Medulla oblongata (tissue), 1 donor: ENCODE results near the gene PCCA.
"Not testable (repeated sequence)": the region's sequence is repeated elsewhere in the genome, so short reads cannot be mapped to it uniquely, and the experiment has no call there.

Source experiments
- DNase-seq: peaks from one replicate; pipeline ENCODE4 v3.0.0-alpha.2; 2015; ENCODE audit errors: extremely low spot score

PCCA gene

GRCh38 chr13:100304229-100304628 is 215.3 kb downstream of the PCCA start:
- no peak for DNase-seq

GRCh38 chr13:100305398-100305797 is 216.5 kb downstream of the PCCA start:
- no peak for DNase-seq

GRCh38 chr13:100306030-100306429 is 217.1 kb downstream of the PCCA start:
- DNase-seq: no peak

GRCh38 chr13:100306434-100306999 is 217.6 kb downstream of the PCCA start:
- no peak for DNase-seq

- no peak for DNase-seq
Measured at GRCh38 chr13:100314132-100314910, 225.4 kb downstream of the PCCA start.

- no peak for DNase-seq
Measured at GRCh38 chr13:100315522-100315921, 226.6 kb downstream of the PCCA start.

- not testable (repeated sequence) for DNase-seq
Measured at GRCh38 chr13:100318473-100318872, 229.6 kb downstream of the PCCA start.

- DNase-seq: no peak
Measured at GRCh38 chr13:100323937-100324336, 235.0 kb downstream of the PCCA start.

GRCh38 chr13:100330662-100331061 is 241.8 kb downstream of the PCCA start:
- no peak for DNase-seq

- DNase-seq: no peak
Measured at GRCh38 chr13:100333141-100333540, 244.2 kb downstream of the PCCA start.

GRCh38 chr13:100334214-100334613 is 245.3 kb downstream of the PCCA start:
- DNase-seq: no peak

- DNase-seq: no peak
Measured at GRCh38 chr13:100336795-100337516, 248.1 kb downstream of the PCCA start.

- DNase-seq: no peak
Measured at GRCh38 chr13:100338275-100338674, 249.4 kb downstream of the PCCA start.

GRCh38 chr13:100339411-100339940 is 250.6 kb downstream of the PCCA start:
- no peak for DNase-seq

- DNase-seq: no peak
Measured at GRCh38 chr13:100340865-100341264, 252.0 kb downstream of the PCCA start.

- no peak for DNase-seq
Measured at GRCh38 chr13:100341327-100341726, 252.4 kb downstream of the PCCA start.

- DNase-seq: no peak
Measured at GRCh38 chr13:100344544-100344943, 255.7 kb downstream of the PCCA start.

GRCh38 chr13:100347968-100348367 is 259.1 kb downstream of the PCCA start:
- DNase-seq: no peak

GRCh38 chr13:100349594-100349993 is 260.7 kb downstream of the PCCA start:
- DNase-seq: no peak

GRCh38 chr13:100350601-100351000 is 261.7 kb downstream of the PCCA start:
- peak; percentile 25 for DNase-seq

GRCh38 chr13:100356426-100356825 is 267.5 kb downstream of the PCCA start:
- no peak for DNase-seq

GRCh38 chr13:100356889-100357288 is 268.0 kb downstream of the PCCA start:
- no peak for DNase-seq

GRCh38 chr13:100357764-100358163 is 268.9 kb downstream of the PCCA start:
- DNase-seq: no peak
